ENCODE results near the gene OXSR1.

The OXSR1 gene

DNA sequence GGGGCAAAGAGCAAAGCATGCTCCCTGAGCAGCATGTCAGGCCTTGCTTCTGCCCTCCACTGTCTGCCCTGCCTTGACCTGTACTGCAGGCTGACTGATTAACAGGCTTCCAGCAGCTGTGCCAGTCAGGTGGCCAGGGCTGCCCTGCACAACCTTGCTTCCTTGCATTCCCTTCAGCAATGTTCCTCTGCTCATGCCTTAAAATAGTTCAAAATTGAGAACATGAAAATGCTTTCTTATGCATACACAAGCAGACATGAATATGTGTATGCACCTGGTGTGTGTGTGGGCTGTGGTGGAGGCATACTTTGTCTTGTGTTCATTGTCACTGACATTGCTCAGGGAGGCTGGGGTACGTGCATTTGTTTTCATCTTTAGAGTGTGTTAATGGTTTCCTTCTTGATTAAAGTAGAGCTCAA is 99.0 kb downstream of the OXSR1 start:
- TF ChIP-seq, protein P1, sequence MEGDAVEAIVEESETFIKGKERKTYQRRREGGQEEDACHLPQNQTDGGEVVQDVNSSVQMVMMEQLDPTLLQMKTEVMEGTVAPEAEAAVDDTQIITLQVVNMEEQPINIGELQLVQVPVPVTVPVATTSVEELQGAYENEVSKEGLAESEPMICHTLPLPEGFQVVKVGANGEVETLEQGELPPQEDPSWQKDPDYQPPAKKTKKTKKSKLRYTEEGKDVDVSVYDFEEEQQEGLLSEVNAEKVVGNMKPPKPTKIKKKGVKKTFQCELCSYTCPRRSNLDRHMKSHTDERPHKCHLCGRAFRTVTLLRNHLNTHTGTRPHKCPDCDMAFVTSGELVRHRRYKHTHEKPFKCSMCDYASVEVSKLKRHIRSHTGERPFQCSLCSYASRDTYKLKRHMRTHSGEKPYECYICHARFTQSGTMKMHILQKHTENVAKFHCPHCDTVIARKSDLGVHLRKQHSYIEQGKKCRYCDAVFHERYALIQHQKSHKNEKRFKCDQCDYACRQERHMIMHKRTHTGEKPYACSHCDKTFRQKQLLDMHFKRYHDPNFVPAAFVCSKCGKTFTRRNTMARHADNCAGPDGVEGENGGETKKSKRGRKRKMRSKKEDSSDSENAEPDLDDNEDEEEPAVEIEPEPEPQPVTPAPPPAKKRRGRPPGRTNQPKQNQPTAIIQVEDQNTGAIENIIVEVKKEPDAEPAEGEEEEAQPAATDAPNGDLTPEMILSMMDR (IDR thresholded peaks at IDR 0.05; ENCODE audit: insufficient read depth, low read depth, low read length, missing control alignments) = no peak
- H3K4me3 ChIP-seq (ENCODE audit: low read depth, low read length) = no peak overlapping the region
- no peak for DNase-seq (ENCODE audit: low read depth)

DNA sequence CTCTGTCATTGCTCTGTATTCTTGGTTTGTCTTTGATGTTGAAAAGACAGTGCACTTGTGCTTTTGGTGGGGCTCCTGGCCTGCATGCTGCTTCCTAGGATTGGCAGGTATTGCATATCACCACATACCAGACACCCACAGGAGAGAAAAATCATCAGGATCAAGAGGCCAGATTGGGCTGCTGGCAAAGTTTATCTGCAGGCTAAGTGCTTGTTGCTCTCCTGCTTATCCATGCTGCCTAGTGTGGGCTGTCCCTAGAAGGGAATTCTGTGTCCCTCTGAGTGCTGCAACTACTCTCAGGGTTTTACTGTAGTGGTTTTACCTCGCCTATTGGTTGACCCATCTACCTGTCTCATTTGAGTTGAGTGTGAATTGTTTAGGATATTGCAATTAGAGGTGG is 99.4 kb downstream of the OXSR1 start:
- TF ChIP-seq, protein P1 (IDR thresholded peaks at IDR 0.05; ENCODE audit: insufficient read depth, low read depth, low read length, missing control alignments) = no peak
- no peak overlapping the region for H3K4me3 ChIP-seq (ENCODE audit: low read depth, low read length)
- DNase-seq (ENCODE audit: low read depth) = no peak

DNA sequence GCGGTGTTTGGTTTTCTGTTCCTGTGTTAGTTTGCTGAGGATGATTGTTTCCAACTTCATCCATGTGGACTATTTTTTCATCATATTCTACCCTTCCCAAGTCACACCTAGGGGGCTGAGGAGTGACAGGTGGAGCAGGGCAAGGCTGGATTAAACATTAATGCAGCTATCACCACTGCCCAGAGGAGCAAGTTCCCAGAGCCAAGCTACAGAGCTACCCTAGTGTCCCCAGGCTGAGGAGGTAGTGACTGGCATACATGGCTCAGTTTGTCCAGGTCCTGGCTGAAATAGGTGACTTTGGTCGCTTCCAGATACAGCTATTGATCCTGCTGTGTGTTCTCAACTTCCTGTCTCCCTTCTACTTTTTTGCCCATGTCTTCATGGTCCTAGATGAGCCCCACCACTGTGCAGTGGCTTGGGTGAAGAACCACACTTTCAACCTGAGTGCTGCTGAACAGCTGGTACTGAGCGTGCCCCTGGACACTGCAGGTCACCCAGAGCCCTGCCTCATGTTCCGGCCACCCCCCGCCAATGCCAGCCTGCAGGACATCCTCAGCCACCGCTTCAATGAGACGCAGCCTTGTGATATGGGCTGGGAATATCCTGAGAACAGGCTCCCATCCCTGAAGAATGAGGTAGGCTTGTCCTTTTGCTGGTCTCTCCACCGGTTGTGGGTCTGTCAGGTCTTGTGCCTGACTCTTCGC is 100.4 kb downstream of the OXSR1 start, which contains the start of gene SLC22A13:
TSS of gene SLC22A13 (plus strand) at position 209 of the 704 bp plus-strand sequence. CDS start at position 258, 49 bp downstream.
- DNase-seq (ENCODE audit: low read depth) = no peak
- TF ChIP-seq, protein P1 (IDR thresholded peaks at IDR 0.05; ENCODE audit: insufficient read depth, low read depth, low read length, missing control alignments) = no peak
- no peak within 1 kb of the TSS for H3K4me3 ChIP-seq (ENCODE audit: low read depth, low read length)

DNA sequence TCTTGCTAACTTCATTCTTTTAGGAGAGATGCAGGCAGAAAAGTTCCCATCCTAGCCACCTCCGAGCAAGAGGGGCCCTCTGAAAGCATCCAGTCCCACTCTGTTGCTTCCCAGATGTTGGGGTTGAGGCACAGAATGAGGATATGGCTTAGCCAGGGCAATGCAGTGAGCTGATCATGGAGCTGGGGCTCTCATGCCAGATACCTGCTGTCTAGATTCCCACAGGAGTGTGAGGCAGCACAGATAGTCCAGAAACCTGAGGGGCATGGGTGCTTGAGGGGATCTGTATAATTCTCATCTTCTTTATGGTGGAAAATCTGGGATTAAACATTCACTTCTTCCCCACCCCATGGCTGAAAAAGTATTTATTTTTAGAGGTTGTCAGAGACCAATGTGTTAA is 101.5 kb downstream of the OXSR1 start:
- DNase-seq (ENCODE audit: low read depth) = no peak
- no peak overlapping the region for H3K4me3 ChIP-seq (ENCODE audit: low read depth, low read length)
- TF ChIP-seq, protein P1 (IDR thresholded peaks at IDR 0.05; ENCODE audit: insufficient read depth, low read depth, low read length, missing control alignments) = no peak

DNA sequence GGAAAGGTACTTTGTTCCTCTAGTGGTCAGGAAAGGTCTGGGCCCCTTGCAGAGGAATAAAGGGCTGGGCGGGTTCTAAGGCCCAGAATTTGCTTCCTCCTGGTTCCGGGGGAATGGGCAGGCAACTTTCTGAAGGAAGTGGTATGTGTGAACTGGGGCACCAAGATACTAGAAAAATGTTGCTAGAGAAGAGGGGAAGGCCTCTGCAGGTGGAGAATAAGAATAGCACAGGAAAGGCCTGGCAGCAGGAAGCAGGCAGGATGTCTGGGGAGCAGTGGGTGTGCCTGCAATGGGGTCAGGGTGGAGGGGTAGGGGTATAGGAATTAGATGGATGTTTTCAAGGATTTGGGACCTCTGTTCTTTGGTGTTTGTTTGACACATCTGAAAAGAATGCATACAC is 102.3 kb downstream of the OXSR1 start:
- no peak overlapping the region for H3K4me3 ChIP-seq (ENCODE audit: low read depth, low read length)
- DNase-seq (ENCODE audit: low read depth) = no peak
- TF ChIP-seq, protein P1 (IDR thresholded peaks at IDR 0.05; ENCODE audit: insufficient read depth, low read depth, low read length, missing control alignments) = no peak

DNA sequence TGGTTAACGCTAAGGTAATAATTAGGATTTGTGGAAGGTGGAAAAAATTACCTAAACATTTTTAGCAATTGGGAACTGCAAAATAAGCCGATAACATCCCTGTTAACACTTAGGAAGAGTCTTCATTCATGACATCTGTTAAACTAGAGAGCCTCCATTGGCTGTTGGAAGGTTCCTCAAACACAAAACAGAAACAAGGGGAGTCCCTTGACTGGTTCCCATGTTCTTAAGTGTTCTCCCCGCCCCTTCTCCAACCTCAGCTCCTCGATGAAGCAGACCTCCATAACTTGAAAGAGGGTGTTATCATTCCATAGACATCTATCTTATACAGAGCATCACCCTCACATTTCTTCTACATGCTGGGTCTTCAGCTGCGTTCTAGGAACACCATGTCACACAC is 102.8 kb downstream of the OXSR1 start:
- no peak overlapping the region for H3K4me3 ChIP-seq (ENCODE audit: low read depth, low read length)
- TF ChIP-seq, protein P1 (IDR thresholded peaks at IDR 0.05; ENCODE audit: insufficient read depth, low read depth, low read length, missing control alignments) = no peak
- DNase-seq (ENCODE audit: low read depth) = no peak

DNA sequence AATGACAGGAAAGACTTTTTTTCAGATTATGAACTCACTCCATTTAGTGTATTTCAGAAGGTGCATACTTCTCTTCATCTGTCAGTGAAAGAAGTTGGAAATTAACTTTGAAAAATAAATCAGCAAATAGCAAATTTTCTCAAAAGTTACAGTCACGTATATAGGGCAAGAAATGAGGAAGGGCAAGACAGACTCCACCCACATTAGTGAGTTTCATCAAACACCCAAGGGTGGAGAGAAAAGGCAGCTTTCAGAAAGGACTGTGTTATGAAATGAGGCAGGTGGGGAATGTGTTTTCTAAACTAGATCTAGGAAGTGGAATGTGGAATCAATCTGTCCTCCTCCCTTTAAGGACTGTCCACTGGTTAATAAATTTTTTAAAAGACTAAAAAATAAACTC is 103.2 kb downstream of the OXSR1 start:
- DNase-seq (ENCODE audit: low read depth) = no peak
- H3K4me3 ChIP-seq (ENCODE audit: low read depth, low read length) = no peak overlapping the region
- TF ChIP-seq, protein P1 (IDR thresholded peaks at IDR 0.05; ENCODE audit: insufficient read depth, low read depth, low read length, missing control alignments) = no peak

All from GM12865 (cell line).